HepG2 (cell line): ENCODE data around the gene TRABD. TPM values are rescaled to one million over a fixed set of nuclear protein-coding genes. Genes with fewer than 3 reads are reported as not detected.

Experiments used
- ADNP ChIP-seq: sonication (generic); formaldehyde crosslinking; IDR thresholded peaks from 2 replicates; pipeline ENCODE4 v1.4.0; 2020; ENCODE audit warnings: missing genetic modification reagents
- CBFB ChIP-seq: sonication (generic); formaldehyde crosslinking; IDR thresholded peaks from 2 replicates; pipeline ENCODE4 v1.4.0; 2020; ENCODE audit warnings: missing genetic modification reagents
- ETV6 ChIP-seq: sonication (generic); formaldehyde crosslinking; conservative IDR thresholded peaks from 2 replicates; pipeline ENCODE4 v1.4.0; 2020; ENCODE audit warnings: missing genetic modification reagents
- FOXA3 ChIP-seq: IDR thresholded peaks from 2 replicates; pipeline ENCODE4 v1.6.1; 2016; ENCODE audit warnings: missing genetic modification reagents, missing compliant biosample characterization
- HNRNPUL1 ChIP-seq: fragments of 200-400 bp; formaldehyde crosslinking; IDR thresholded peaks from 2 replicates; pipeline ENCODE4 v1.6.1; 2017; ENCODE audit warnings: low read depth, mild to moderate bottlenecking, low read length, moderate library complexity
- KLF15 ChIP-seq: sonication (generic); formaldehyde crosslinking; IDR thresholded peaks from 2 replicates; pipeline ENCODE4 v1.8.1; 2023; ENCODE audit warnings: borderline replicate concordance, mild to moderate bottlenecking, inconsistent platforms, missing genetic modification reagents, mixed read lengths
- MAX ChIP-seq: IDR thresholded peaks from 2 replicates; pipeline ENCODE4 v1.6.1; 2012; ENCODE audit warnings: inconsistent platforms
- NR2C2 ChIP-seq: sonication (generic); formaldehyde crosslinking; IDR thresholded peaks from 2 replicates; pipeline ENCODE4 v1.4.0; 2020; ENCODE audit warnings: missing genetic modification reagents, mild to moderate bottlenecking, moderate library complexity, borderline replicate concordance
- RFX3 ChIP-seq: IDR thresholded peaks from 2 replicates; pipeline ENCODE4 v1.6.1; 2016; ENCODE audit warnings: missing biosample characterization, missing genetic modification reagents
- SIN3A ChIP-seq: IDR thresholded peaks from 2 replicates; pipeline ENCODE4 v1.6.1; 2011; ENCODE audit warnings: low read depth, mild to moderate bottlenecking, control low read depth, low read length, borderline replicate concordance
- SOX13 ChIP-seq, 3 experiments: fragments of 450-650 bp in 1 of 3; sonication (generic) in 1 of 3; formaldehyde crosslinking in 1 of 3; IDR thresholded peaks in 2 of 3; conservative IDR thresholded peaks in 1 of 3; 2 replicates each; pipeline versions ENCODE4 v1.5.0 to v1.6.1; 2016 to 2020; ENCODE audit warnings: antibody characterized with exemption in 1 of 3, mild to moderate bottlenecking in 1 of 3, missing compliant biosample characterization in 1 of 3, missing genetic modification reagents in 1 of 3, moderate library complexity in 1 of 3
- SRSF1 ChIP-seq: fragments of 200-400 bp; formaldehyde crosslinking; optimal IDR thresholded peaks from 2 replicates; pipeline ENCODE3; 2017; ENCODE audit warnings: mild to moderate bottlenecking, low read depth, low read length, moderate library complexity
- ZNF432 ChIP-seq: sonication (generic); formaldehyde crosslinking; IDR thresholded peaks from 2 replicates; pipeline ENCODE4 v1.5.0; 2020; ENCODE audit warnings: missing genetic modification reagents, mild to moderate bottlenecking, borderline replicate concordance
- ZNF556 ChIP-seq: sonication (generic); formaldehyde crosslinking; IDR thresholded peaks from 2 replicates; pipeline ENCODE4 v1.4.0; 2020; ENCODE audit warnings: mild to moderate bottlenecking, missing genetic modification reagents, borderline replicate concordance
- ZNF557 ChIP-seq: sonication (generic); formaldehyde crosslinking; IDR thresholded peaks from 2 replicates; pipeline ENCODE4 v1.4.0; 2020; ENCODE audit warnings: missing genetic modification reagents
- ZNF572 ChIP-seq: sonication (generic); formaldehyde crosslinking; IDR thresholded peaks from 2 replicates; pipeline ENCODE4 v1.5.1; 2020; ENCODE audit warnings: mild to moderate bottlenecking, missing genetic modification reagents
- ZNF597 ChIP-seq: sonication (generic); formaldehyde crosslinking; IDR thresholded peaks from 2 replicates; pipeline ENCODE4 v1.5.0; 2020; ENCODE audit warnings: missing genetic modification reagents
- polyA plus RNA-seq, 8 experiments: library from polyadenylated mRNA; depleted of rRNA in 3 of 8; stranded (reverse) in 7 of 8; unstranded in 1 of 8; fragments of >200 nt; fragmentation: Illumina TruSeq in 4 of 8; extraction: Trizol in 4 of 8; gene quantifications; 2 replicates each; pipeline versions ENCODE4 v1.2.1 to v1.2.3, GENCODE V29; 2011 to 2016; ENCODE audit warnings: low read depth in 4 of 8, missing spikeins in 1 of 8, mixed read lengths in 1 of 8; ENCODE audit not compliant: insufficient read depth in 1 of 8
- total RNA-seq, 5 experiments: library from RNA; depleted of rRNA; stranded (reverse); fragments of >200 nt; fragmentation: Illumina TruSeq; extraction: Trizol; gene quantifications; 2 replicates each; pipeline ENCODE4 v1.2.3, GENCODE V29; 2016; ENCODE audit warnings: low read depth in 1 of 5
- TF ChIP-seq, protein P1 (sequence below): sonication (generic); formaldehyde crosslinking; IDR thresholded peaks from 2 replicates; pipeline ENCODE4 v1.4.0; 2020; ENCODE audit warnings: missing genetic modification reagents, borderline replicate concordance
- TF ChIP-seq, protein P2 (sequence below): sonication (generic); formaldehyde crosslinking; IDR thresholded peaks from 2 replicates; pipeline ENCODE4 v1.4.0; 2020; ENCODE audit warnings: mild to moderate bottlenecking, missing genetic modification reagents

The TRABD gene
- total and polyA plus RNA-seq, 2 of the 13 experiments (the other 11 are each of a cell fraction or from before 2014, with no cell fraction given), result 21.5 to 28.9 TPM

DNA sequence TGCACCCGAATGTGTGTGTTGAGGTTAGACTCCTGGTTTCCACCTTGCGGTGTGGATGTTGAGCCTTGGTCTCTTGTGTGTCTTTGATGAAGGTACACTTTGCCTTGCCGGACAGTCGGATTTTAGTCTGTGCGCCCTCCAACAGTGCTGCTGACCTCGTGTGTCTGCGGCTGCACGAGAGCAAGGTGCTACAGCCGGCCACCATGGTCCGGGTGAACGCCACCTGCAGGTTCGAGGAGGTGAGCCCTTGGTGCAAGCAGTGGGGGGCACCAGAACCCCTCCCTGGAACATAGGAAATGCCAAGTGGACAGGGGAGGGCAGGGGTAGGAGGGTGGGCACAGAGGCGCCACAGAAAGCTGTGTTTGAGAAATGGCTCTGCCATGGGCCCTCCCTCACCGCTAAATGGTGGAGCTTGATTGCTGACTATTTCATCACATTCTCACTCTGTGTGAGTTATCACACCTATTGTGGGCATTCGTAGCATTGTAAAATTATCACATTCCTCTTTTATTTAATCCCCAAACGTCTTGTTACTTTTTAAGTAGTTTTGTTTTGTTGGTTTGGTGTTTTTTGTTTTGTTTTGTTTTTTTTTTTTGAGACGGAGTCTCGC is 41.6 kb upstream of the TRABD start (continued):
- no peak for TF ChIP-seq ADNP
- no peak for TF ChIP-seq KLF15 (CRISPR knock-in tag)
- no peak for TF ChIP-seq FOXA3 (CRISPR knock-in tag)
- no peak for TF ChIP-seq ZNF597 (CRISPR knock-in tag)
- no peak for TF ChIP-seq SOX13 (IDR thresholded peaks at IDR 0.05)
- no peak for TF ChIP-seq SOX13 (CRISPR knock-in tag; conservative IDR thresholded peaks at IDR 0.05 in 1 of 2, IDR thresholded peaks at IDR 0.05 in 1 of 2)
- TF ChIP-seq MAX, result peak; percentile 92
- TF ChIP-seq ZNF557 (CRISPR knock-in tag), result no peak
- TF ChIP-seq RFX3 (CRISPR knock-in tag), result no peak
- TF ChIP-seq NR2C2, result 0 out of 2 replicates have a peak, but pooled peaks have one; percentile 19
- TF ChIP-seq ZNF556 (CRISPR knock-in tag), result no peak
- no peak for TF ChIP-seq ZNF572 (CRISPR knock-in tag)
- TF ChIP-seq CBFB, result no peak
- TF ChIP-seq, protein P1, sequence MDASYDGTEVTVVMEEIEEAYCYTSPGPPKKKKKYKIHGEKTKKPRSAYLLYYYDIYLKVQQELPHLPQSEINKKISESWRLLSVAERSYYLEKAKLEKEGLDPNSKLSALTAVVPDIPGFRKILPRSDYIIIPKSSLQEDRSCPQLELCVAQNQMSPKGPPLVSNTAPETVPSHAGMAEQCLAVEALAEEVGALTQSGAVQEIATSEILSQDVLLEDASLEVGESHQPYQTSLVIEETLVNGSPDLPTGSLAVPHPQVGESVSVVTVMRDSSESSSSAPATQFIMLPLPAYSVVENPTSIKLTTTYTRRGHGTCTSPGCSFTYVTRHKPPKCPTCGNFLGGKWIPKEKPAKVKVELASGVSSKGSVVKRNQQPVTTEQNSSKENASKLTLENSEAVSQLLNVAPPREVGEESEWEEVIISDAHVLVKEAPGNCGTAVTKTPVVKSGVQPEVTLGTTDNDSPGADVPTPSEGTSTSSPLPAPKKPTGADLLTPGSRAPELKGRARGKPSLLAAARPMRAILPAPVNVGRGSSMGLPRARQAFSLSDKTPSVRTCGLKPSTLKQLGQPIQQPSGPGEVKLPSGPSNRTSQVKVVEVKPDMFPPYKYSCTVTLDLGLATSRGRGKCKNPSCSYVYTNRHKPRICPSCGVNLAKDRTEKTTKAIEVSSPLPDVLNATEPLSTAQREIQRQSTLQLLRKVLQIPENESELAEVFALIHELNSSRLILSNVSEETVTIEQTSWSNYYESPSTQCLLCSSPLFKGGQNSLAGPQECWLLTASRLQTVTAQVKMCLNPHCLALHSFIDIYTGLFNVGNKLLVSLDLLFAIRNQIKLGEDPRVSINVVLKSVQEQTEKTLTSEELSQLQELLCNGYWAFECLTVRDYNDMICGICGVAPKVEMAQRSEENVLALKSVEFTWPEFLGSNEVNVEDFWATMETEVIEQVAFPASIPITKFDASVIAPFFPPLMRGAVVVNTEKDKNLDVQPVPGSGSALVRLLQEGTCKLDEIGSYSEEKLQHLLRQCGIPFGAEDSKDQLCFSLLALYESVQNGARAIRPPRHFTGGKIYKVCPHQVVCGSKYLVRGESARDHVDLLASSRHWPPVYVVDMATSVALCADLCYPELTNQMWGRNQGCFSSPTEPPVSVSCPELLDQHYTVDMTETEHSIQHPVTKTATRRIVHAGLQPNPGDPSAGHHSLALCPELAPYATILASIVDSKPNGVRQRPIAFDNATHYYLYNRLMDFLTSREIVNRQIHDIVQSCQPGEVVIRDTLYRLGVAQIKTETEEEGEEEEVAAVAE (CRISPR knock-in tag), result no peak
- TF ChIP-seq SRSF1, result no peak
- TF ChIP-seq SIN3A, result no peak
- no peak for TF ChIP-seq ZNF432 (CRISPR knock-in tag)
- TF ChIP-seq ETV6 (CRISPR knock-in tag), result no peak
- TF ChIP-seq, protein P2, sequence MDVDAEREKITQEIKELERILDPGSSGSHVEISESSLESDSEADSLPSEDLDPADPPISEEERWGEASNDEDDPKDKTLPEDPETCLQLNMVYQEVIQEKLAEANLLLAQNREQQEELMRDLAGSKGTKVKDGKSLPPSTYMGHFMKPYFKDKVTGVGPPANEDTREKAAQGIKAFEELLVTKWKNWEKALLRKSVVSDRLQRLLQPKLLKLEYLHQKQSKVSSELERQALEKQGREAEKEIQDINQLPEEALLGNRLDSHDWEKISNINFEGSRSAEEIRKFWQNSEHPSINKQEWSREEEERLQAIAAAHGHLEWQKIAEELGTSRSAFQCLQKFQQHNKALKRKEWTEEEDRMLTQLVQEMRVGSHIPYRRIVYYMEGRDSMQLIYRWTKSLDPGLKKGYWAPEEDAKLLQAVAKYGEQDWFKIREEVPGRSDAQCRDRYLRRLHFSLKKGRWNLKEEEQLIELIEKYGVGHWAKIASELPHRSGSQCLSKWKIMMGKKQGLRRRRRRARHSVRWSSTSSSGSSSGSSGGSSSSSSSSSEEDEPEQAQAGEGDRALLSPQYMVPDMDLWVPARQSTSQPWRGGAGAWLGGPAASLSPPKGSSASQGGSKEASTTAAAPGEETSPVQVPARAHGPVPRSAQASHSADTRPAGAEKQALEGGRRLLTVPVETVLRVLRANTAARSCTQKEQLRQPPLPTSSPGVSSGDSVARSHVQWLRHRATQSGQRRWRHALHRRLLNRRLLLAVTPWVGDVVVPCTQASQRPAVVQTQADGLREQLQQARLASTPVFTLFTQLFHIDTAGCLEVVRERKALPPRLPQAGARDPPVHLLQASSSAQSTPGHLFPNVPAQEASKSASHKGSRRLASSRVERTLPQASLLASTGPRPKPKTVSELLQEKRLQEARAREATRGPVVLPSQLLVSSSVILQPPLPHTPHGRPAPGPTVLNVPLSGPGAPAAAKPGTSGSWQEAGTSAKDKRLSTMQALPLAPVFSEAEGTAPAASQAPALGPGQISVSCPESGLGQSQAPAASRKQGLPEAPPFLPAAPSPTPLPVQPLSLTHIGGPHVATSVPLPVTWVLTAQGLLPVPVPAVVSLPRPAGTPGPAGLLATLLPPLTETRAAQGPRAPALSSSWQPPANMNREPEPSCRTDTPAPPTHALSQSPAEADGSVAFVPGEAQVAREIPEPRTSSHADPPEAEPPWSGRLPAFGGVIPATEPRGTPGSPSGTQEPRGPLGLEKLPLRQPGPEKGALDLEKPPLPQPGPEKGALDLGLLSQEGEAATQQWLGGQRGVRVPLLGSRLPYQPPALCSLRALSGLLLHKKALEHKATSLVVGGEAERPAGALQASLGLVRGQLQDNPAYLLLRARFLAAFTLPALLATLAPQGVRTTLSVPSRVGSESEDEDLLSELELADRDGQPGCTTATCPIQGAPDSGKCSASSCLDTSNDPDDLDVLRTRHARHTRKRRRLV (CRISPR knock-in tag), result no peak
- no peak for TF ChIP-seq HNRNPUL1
